Measurements from ENCODE around the gene ABCB11. TPM values are rescaled to one million over a fixed set of nuclear protein-coding genes. Genes with fewer than 3 reads are reported as not detected.

ABCB11 gene
- polyA plus RNA-seq, 1 of the 3 experiments (the other 2 are of a cell fraction), result not detected

DNA sequence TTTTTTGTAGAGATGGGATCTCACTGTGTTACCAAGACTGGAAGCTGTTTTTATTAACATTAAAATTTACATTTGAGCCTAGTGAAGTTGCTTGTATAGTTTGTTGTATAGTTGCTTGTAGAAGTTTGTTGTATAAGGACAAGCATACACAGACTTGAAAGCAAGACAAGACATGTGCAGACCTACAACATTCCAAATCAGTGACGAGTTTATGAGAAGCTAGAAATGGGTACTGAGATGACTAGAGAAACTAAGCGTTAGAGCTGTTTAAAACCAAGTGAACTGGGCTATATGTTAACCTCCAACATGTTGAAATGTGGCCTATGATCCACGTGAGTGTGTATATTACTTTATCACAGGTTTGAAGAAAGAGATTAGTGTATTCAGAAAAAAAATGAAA is 39.1 kb downstream of the ABCB11 start (continued):
- TF ChIP-seq, protein P1, sequence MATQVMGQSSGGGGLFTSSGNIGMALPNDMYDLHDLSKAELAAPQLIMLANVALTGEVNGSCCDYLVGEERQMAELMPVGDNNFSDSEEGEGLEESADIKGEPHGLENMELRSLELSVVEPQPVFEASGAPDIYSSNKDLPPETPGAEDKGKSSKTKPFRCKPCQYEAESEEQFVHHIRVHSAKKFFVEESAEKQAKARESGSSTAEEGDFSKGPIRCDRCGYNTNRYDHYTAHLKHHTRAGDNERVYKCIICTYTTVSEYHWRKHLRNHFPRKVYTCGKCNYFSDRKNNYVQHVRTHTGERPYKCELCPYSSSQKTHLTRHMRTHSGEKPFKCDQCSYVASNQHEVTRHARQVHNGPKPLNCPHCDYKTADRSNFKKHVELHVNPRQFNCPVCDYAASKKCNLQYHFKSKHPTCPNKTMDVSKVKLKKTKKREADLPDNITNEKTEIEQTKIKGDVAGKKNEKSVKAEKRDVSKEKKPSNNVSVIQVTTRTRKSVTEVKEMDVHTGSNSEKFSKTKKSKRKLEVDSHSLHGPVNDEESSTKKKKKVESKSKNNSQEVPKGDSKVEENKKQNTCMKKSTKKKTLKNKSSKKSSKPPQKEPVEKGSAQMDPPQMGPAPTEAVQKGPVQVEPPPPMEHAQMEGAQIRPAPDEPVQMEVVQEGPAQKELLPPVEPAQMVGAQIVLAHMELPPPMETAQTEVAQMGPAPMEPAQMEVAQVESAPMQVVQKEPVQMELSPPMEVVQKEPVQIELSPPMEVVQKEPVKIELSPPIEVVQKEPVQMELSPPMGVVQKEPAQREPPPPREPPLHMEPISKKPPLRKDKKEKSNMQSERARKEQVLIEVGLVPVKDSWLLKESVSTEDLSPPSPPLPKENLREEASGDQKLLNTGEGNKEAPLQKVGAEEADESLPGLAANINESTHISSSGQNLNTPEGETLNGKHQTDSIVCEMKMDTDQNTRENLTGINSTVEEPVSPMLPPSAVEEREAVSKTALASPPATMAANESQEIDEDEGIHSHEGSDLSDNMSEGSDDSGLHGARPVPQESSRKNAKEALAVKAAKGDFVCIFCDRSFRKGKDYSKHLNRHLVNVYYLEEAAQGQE (IDR thresholded peaks at IDR 0.05; ENCODE audit: low read depth, low read length), result no peak
- TF ChIP-seq RCOR1 (IDR thresholded peaks at IDR 0.05; ENCODE audit: low read length), result no peak

- Histone ChIP-seq H2AFZ (ENCODE audit: low read depth) (no peak overlapping the region), H3K27me3 (ENCODE audit: insufficient read depth) (no peaks in the 10 kb centered on the region), H3K4me1 (ENCODE audit: control insufficient read depth in 1 of 2, insufficient read depth in 2 of 2, low read depth in 1 of 2, low read length in 1 of 2) (no peaks in the 10 kb centered on the region), H3K36me3 (replicated peaks in 1 of 2; ENCODE audit: control insufficient read depth in 1 of 2, insufficient read depth in 2 of 2, low read length in 1 of 2) (no peaks in the 10 kb centered on the region), H3K4me3 (ENCODE audit: low read depth in 2 of 2, low read length in 1 of 2) (no peak overlapping the region), H3K27ac (ENCODE audit: low read depth in 2 of 2, low read length in 1 of 2) (no peak overlapping the region), H4K20me1 (ENCODE audit: insufficient read depth) (no peaks in the 10 kb centered on the region), H3K4me2 (no peak overlapping the region), H3F3A (replicated peaks; ENCODE audit: insufficient read depth) (no peaks in the 10 kb centered on the region), H3K79me2 (ENCODE audit: insufficient read depth) (no peaks in the 10 kb centered on the region), H3K9ac (no peak overlapping the region), H3K9me2 (no peaks in the 10 kb centered on the region), H3K9me3 (no peaks in the 10 kb centered on the region)
- ChIA-PET POLR2A (no interaction called here), CTCF (no interaction called here)
- TF ChIP-seq ELF1 (IDR thresholded peaks at IDR 0.05) (no peak), FOSL2 (IDR thresholded peaks at IDR 0.05; ENCODE audit: borderline replicate concordance, low read depth) (no peak), MXI1 (IDR thresholded peaks at IDR 0.05; ENCODE audit: low read depth, low read length) (no peak), CHD2 (IDR thresholded peaks at IDR 0.05; ENCODE audit: low read length, partially characterized antibody) (no peak)
- no peak for DNase-seq
- WGBS (ENCODE audit: low lambda C conversion rate), result 28% methylated on average over 1 of the region's 1 CpG
Measured at GRCh38 chr2:168988755-168989154, 42.4 kb downstream of the ABCB11 start.

- Histone ChIP-seq H3K36me3 (replicated peaks in 1 of 2; ENCODE audit: control insufficient read depth in 1 of 2, insufficient read depth in 2 of 2, low read length in 1 of 2) (no peaks in the 10 kb centered on the region), H3K9me2 (no peaks in the 10 kb centered on the region), H3K79me2 (ENCODE audit: insufficient read depth) (no peaks in the 10 kb centered on the region), H3K4me3 (ENCODE audit: low read depth in 2 of 2, low read length in 1 of 2) (no peak overlapping the region), H3K9me3 (no peaks in the 10 kb centered on the region), H3K4me1 (ENCODE audit: control insufficient read depth in 1 of 2, insufficient read depth in 2 of 2, low read depth in 1 of 2, low read length in 1 of 2) (no peaks in the 10 kb centered on the region), H3K9ac (no peak overlapping the region), H4K20me1 (ENCODE audit: insufficient read depth) (no peaks in the 10 kb centered on the region), H3K4me2 (no peak overlapping the region), H3K27me3 (ENCODE audit: insufficient read depth) (no peaks in the 10 kb centered on the region), H2AFZ (ENCODE audit: low read depth) (no peak overlapping the region), H3K27ac (ENCODE audit: low read depth in 2 of 2, low read length in 1 of 2) (no peak overlapping the region), H3F3A (replicated peaks; ENCODE audit: insufficient read depth) (no peaks in the 10 kb centered on the region)
- ChIA-PET CTCF (interaction anchor here (1.5 kb wide), 1 partner anchor 25 kb away, joined by 3 read pairs; no protein-coding TSS in a partner anchor), POLR2A (no interaction called here)
- TF ChIP-seq EZH2phosphoT487 (IDR thresholded peaks at IDR 0.05; ENCODE audit: borderline replicate concordance, low read depth) (no peak), FOSL2 (IDR thresholded peaks at IDR 0.05; ENCODE audit: borderline replicate concordance, low read depth) (no peak), RAD21 (IDR thresholded peaks at IDR 0.05; ENCODE audit: low read length) (no peak), POLR2AphosphoS5 (IDR thresholded peaks at IDR 0.05; ENCODE audit: low read depth, low read length) (no peak), NRF1 (IDR thresholded peaks at IDR 0.05; ENCODE audit: low read depth, low read length) (no peak), TEAD4 (IDR thresholded peaks at IDR 0.05; ENCODE audit: borderline replicate concordance, insufficient read depth) (no peak), ELF1 (IDR thresholded peaks at IDR 0.05) (no peak), RFX5 (IDR thresholded peaks at IDR 0.05; ENCODE audit: low read length) (no peak), EP300 (IDR thresholded peaks at IDR 0.05; ENCODE audit: borderline replicate concordance in 1 of 2, low read depth in 1 of 2, low read length in 1 of 2) (no peak), MEF2A (IDR thresholded peaks at IDR 0.05; ENCODE audit: borderline replicate concordance, low read depth) (no peak), FOXM1 (IDR thresholded peaks at IDR 0.05; ENCODE audit: low read depth) (no peak), CTCF (IDR thresholded peaks at IDR 0.05) (no peak)
- TF ChIP-seq, protein P2, sequence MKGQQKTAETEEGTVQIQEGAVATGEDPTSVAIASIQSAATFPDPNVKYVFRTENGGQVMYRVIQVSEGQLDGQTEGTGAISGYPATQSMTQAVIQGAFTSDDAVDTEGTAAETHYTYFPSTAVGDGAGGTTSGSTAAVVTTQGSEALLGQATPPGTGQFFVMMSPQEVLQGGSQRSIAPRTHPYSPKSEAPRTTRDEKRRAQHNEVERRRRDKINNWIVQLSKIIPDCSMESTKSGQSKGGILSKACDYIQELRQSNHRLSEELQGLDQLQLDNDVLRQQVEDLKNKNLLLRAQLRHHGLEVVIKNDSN (IDR thresholded peaks at IDR 0.05; ENCODE audit: borderline replicate concordance, low read depth), result no peak
- 42% methylated on average over 2 of the region's 2 CpGs for whole genome bisulfite sequencing (ENCODE audit: low lambda C conversion rate)
- no peak for DNase-seq
Measured at GRCh38 chr2:168986398-168986943, 44.7 kb downstream of the ABCB11 start.

Data from SK-N-SH (cell line).